ENCODE results near the gene CHRNA4.

DNA sequence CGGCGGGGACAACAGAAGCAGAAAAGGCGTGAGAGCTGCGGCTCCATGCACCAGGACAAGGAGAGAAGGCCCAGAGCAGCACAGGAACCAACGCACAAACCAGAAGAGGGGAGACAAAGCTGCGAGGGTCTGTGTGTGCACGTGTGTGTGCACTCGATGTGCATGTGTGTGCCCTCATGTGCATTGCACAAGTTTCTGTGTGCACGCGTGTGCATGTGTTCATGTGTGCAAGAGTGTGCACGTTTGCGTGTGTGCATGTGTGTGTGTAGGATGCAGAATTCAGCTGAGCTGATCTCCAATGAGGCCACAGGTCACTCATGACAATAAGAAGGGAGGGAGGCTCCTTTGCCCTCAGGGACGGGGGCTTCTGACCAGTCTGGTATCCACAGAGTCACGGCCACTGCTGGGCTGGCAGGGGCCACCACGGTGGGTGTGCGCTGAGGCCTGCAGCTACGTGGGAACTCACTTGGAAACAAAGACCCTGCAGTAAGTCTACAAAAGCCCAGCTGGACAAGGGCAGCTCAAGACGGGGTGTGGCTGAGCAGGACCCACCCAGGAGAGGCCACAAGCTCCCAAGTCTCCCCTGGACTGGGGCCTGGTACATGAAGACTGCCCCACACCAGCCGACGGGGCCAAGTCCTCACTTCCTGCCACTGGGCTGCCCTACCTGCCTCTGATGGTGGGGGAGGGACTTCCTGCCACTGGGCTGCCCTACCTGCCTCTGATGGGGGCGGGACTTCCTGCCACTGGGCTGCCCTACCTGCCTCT lies 48.1 kb upstream of the CHRNA4 start:
- TF ChIP-seq JUND (IDR thresholded peaks at IDR 0.05; ENCODE audit: low read depth, low read length): no peak
- TF ChIP-seq, protein P1, sequence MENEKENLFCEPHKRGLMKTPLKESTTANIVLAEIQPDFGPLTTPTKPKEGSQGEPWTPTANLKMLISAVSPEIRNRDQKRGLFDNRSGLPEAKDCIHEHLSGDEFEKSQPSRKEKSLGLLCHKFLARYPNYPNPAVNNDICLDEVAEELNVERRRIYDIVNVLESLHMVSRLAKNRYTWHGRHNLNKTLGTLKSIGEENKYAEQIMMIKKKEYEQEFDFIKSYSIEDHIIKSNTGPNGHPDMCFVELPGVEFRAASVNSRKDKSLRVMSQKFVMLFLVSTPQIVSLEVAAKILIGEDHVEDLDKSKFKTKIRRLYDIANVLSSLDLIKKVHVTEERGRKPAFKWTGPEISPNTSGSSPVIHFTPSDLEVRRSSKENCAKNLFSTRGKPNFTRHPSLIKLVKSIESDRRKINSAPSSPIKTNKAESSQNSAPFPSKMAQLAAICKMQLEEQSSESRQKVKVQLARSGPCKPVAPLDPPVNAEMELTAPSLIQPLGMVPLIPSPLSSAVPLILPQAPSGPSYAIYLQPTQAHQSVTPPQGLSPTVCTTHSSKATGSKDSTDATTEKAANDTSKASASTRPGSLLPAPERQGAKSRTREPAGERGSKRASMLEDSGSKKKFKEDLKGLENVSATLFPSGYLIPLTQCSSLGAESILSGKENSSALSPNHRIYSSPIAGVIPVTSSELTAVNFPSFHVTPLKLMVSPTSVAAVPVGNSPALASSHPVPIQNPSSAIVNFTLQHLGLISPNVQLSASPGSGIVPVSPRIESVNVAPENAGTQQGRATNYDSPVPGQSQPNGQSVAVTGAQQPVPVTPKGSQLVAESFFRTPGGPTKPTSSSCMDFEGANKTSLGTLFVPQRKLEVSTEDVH (IDR thresholded peaks at IDR 0.05; ENCODE audit: low read depth, partially characterized antibody): no peak
